B cell (primary cell): ENCODE results near the gene LMO7. TPM values are rescaled to one million over a fixed set of nuclear protein-coding genes. Genes with fewer than 3 reads are reported as not detected.
"Not testable (repeated sequence)": the region's sequence is repeated elsewhere in the genome, so short reads cannot be mapped to it uniquely, and the experiment has no call there.

Experiments used
- ATAC-seq: fragments of 200-7000 bp; cut with Tn5 transposase; one replicate; pipeline ENCODE4 v1.10.0; 2021; ENCODE audit warnings: low read depth, mild to moderate bottlenecking, moderate number of reproducible peaks, moderate library complexity
- CTCF ChIA-PET: fragments of 350-600 bp; sonication (Branson Sonifier 250); formaldehyde crosslinking; loops from one replicate; lab custom pipeline; 2021; ENCODE audit warnings: antibody characterized with exemption, inconsistent platforms; lab: Charles Lee
- POLR2A ChIA-PET: fragments of 350-600 bp; sonication (Branson Sonifier 250); formaldehyde crosslinking; loops from one replicate; lab custom pipeline; 2021; ENCODE audit warnings: antibody characterized with exemption; lab: Charles Lee
- DNase-seq: peaks from one replicate; pipeline ENCODE4 v3.0.0; 2013
- H2AFZ ChIP-seq: 2 replicates; pipeline ENCODE4 v1.6.1; 2012; ENCODE audit warnings: mild to moderate bottlenecking, low read depth, low read length; ENCODE audit not compliant: insufficient read depth, poor library complexity, severe bottlenecking
- H3K27ac ChIP-seq, 2 donors: 1 replicate in 1 of 2; 2 replicates in 1 of 2; pipeline ENCODE4 v1.5.1; 2012 to 2013; ENCODE audit warnings: low read length in 2 of 2, mild to moderate bottlenecking in 2 of 2, moderate library complexity in 1 of 2
- H3K27me3 ChIP-seq, 4 experiments: fragments of 200-600 bp in 1 of 4; sonication (generic) in 1 of 4; replicated peaks in 1 of 4; 1 replicate in 2 of 4; 2 replicates in 2 of 4; pipeline versions ENCODE4 v1.6.1 to v1.7.0; 2013 to 2016; ENCODE audit warnings: low read length in 3 of 4, mild to moderate bottlenecking in 2 of 4, mixed read lengths in 1 of 4, moderate library complexity in 1 of 4; ENCODE audit not compliant: insufficient read depth in 4 of 4, control insufficient read depth in 3 of 4; ENCODE audit errors: control extremely low read depth in 1 of 4
- H3K36me3 ChIP-seq, 2 experiments: replicated peaks in 1 of 2; 1 replicate in 1 of 2; 2 replicates in 1 of 2; pipeline versions ENCODE4 v1.6.1 to v1.7.1; 2013; ENCODE audit warnings: low read length in 1 of 2; ENCODE audit not compliant: insufficient read depth in 2 of 2, control insufficient read depth in 1 of 2; ENCODE audit errors: control extremely low read depth in 1 of 2, extremely low read depth in 1 of 2
- H3K4me1 ChIP-seq, 2 donors: fragments of 200-600 bp in 1 of 2; sonication (generic) in 1 of 2; 1 replicate in 1 of 2; 2 replicates in 1 of 2; pipeline versions ENCODE4 v1.5.1 to v1.6.1; 2013 to 2017; ENCODE audit warnings: low read length in 2 of 2; ENCODE audit not compliant: control insufficient read depth in 2 of 2, insufficient read depth in 2 of 2
- H3K4me2 ChIP-seq: replicated peaks from 2 replicates; pipeline ENCODE3; 2012; ENCODE audit warnings: mild to moderate bottlenecking, low read depth, low read length; ENCODE audit not compliant: poor library complexity, severe bottlenecking
- H3K4me3 ChIP-seq, 5 experiments: fragments of 200-600 bp in 1 of 5; sonication (generic) in 1 of 5; 1 replicate in 3 of 5; 2 replicates in 2 of 5; pipeline versions ENCODE4 v1.5.1 to v1.7.0; 2011 to 2016; ENCODE audit warnings: low read length in 4 of 5, mild to moderate bottlenecking in 4 of 5, low read depth in 2 of 5, control low read depth in 1 of 5, moderate library complexity in 1 of 5; ENCODE audit not compliant: insufficient read depth in 1 of 5; ENCODE audit errors: control extremely low read depth in 1 of 5, extremely low read depth in 1 of 5
- H3K79me2 ChIP-seq: fragments of 200-600 bp; sonication (generic); one replicate; pipeline ENCODE4 v1.6.0; 2016; ENCODE audit warnings: low read length; ENCODE audit not compliant: control insufficient read depth, insufficient read depth
- H3K9ac ChIP-seq: fragments of 200-600 bp; sonication (generic); 2 replicates; pipeline ENCODE4 v1.6.1; 2017; ENCODE audit warnings: mild to moderate bottlenecking, low read length, moderate library complexity
- H3K9me3 ChIP-seq, 3 donors: one replicate each; pipeline versions ENCODE4 v1.6.1 to v1.7.1; 2013; ENCODE audit warnings: low read length in 2 of 3; ENCODE audit not compliant: control insufficient read depth in 2 of 3, insufficient read depth in 1 of 3; ENCODE audit errors: control extremely low read depth in 1 of 3
- H4K20me1 ChIP-seq: 2 replicates; pipeline ENCODE4 v1.6.0; 2012; ENCODE audit warnings: mild to moderate bottlenecking, low read length; ENCODE audit not compliant: insufficient read depth, control insufficient read depth, poor library complexity, severe bottlenecking
- H3K27ac Mint-ChIP-seq: one replicate; pipeline ENCODE4 v1.8.0; 2021; ENCODE audit warnings: mixed read lengths
- H3K27me3 Mint-ChIP-seq: one replicate; pipeline ENCODE4 v1.8.0; 2021; ENCODE audit warnings: mixed read lengths
- H3K4me1 Mint-ChIP-seq: one replicate; pipeline ENCODE4 v1.8.0; 2021; ENCODE audit warnings: mixed read lengths
- H3K4me3 Mint-ChIP-seq: one replicate; pipeline ENCODE4 v1.8.0; 2021; ENCODE audit warnings: mixed read lengths
- H3K9me3 Mint-ChIP-seq: one replicate; pipeline ENCODE4 v1.8.0; 2022; ENCODE audit warnings: mixed read lengths; ENCODE audit not compliant: insufficient read depth
- CTCF ChIP-seq: fragments of 200-600 bp; IDR thresholded peaks from one replicate; pipeline ENCODE4 v1.8.0; 2022; ENCODE audit warnings: antibody characterized with exemption, mild to moderate bottlenecking
- EZH2 ChIP-seq: IDR thresholded peaks from 2 replicates; pipeline ENCODE4 v1.6.1; 2012; ENCODE audit warnings: borderline replicate concordance, low read depth, mild to moderate bottlenecking, moderate library complexity, low read length; ENCODE audit not compliant: insufficient read depth, poor library complexity, severe bottlenecking
- WGBS: methylation state at CpG from one replicate; pipeline ENCODE4 v1.1.5; 2013; ENCODE audit warnings: missing lambda C conversion rate; ENCODE audit not compliant: insufficient coverage; 5-methylcytosine and 5-hydroxymethylcytosine counted together
- intact Hi-C: fragments of 100-400 bp; cut with micrococcal nuclease; formaldehyde crosslinking; loops from one replicate; pipeline ENCODE4 v1.10.0; 2022
- polyA plus RNA-seq: library from polyadenylated mRNA; depleted of rRNA; stranded (reverse); fragments of >200 nt; gene quantifications from 2 replicates; pipeline ENCODE4 v1.2.3, GENCODE V29; 2012
- total RNA-seq, 2 donors: library from RNA; stranded (reverse); fragments of 120-200 nt in 1 of 2; gene quantifications; 1 replicate in 1 of 2; 2 replicates in 1 of 2; pipeline versions ENCODE4 v1.2.3 to v1.2.4, GENCODE V29; 2013 to 2022

LMO7 gene
- total and polyA plus RNA-seq, 2 donors (not counting 1 experiment from before 2014, with no cell fraction given), result 7.8 to 17.4 TPM

- DNase-seq (no peak), ATAC-seq (no peak)
- H3K9ac ChIP-seq, result no peak overlapping the region
- CTCF ChIA-PET, result interaction anchor here (1.4 kb wide), 1 partner anchor 94 kb away, joined by 4 read pairs; no protein-coding TSS in a partner anchor
- no peaks in the 10 kb centered on the region for H3K4me1 ChIP-seq
- no peaks in the 10 kb centered on the region for H3K9me3 ChIP-seq
- H3K4me2 ChIP-seq, result no peak overlapping the region
- intact Hi-C loops, result no loop called here
- H3K27ac ChIP-seq, result no peak overlapping the region
- 83% methylated on average over 1 of the region's 4 CpGs for WGBS
- no peak overlapping the region for H3K4me3 ChIP-seq
- H2AFZ ChIP-seq, result no peak overlapping the region
- H3K27me3 ChIP-seq, result no peaks in the 10 kb centered on the region
- no peaks in the 10 kb centered on the region for H3K79me2 ChIP-seq
- H3K9me3 Mint-ChIP-seq, result no peaks in the 10 kb centered on the region
- TF ChIP-seq EZH2 (no peak), CTCF (no peak)
- no peak overlapping the region for H3K27ac Mint-ChIP-seq
- H3K36me3 ChIP-seq, result no peaks in the 10 kb centered on the region
- H3K27me3 Mint-ChIP-seq, result no peaks in the 10 kb centered on the region
- no peak overlapping the region for H3K4me3 Mint-ChIP-seq
- H4K20me1 ChIP-seq, result no peaks in the 10 kb centered on the region
- POLR2A ChIA-PET, result no interaction called here
- no peaks in the 10 kb centered on the region for H3K4me1 Mint-ChIP-seq
These were observed 154.3 kb downstream of the LMO7 start for GRCh38 chr13:75790198-75790970.

- DNase-seq (no peak), ATAC-seq (no peak)
- POLR2A ChIA-PET, result no interaction called here
- no peaks in the 10 kb centered on the region for H3K9me3 Mint-ChIP-seq
- no peak overlapping the region for H3K27ac ChIP-seq
- no peak overlapping the region for H3K4me3 Mint-ChIP-seq
- no peaks in the 10 kb centered on the region for H3K36me3 ChIP-seq
- no peak overlapping the region for H3K4me2 ChIP-seq
- no peak overlapping the region for H3K4me3 ChIP-seq
- no peak overlapping the region for H2AFZ ChIP-seq
- no peak overlapping the region for H3K9ac ChIP-seq
- H3K27ac Mint-ChIP-seq, result no peak overlapping the region
- H3K4me1 ChIP-seq, result no peaks in the 10 kb centered on the region
- H3K9me3 ChIP-seq, result no peaks in the 10 kb centered on the region
- intact Hi-C loops, result no loop called here
- no peaks in the 10 kb centered on the region for H3K4me1 Mint-ChIP-seq
- H3K27me3 ChIP-seq, result no peaks in the 10 kb centered on the region
- TF ChIP-seq EZH2, result no peak
- no peak for TF ChIP-seq CTCF
- H3K27me3 Mint-ChIP-seq, result no peaks in the 10 kb centered on the region
- CTCF ChIA-PET, result no interaction called here
- WGBS, result 100% methylated on average over 1 of the region's 3 CpGs
- H3K79me2 ChIP-seq, result no peaks in the 10 kb centered on the region
- no peaks in the 10 kb centered on the region for H4K20me1 ChIP-seq
These were observed 156.5 kb downstream of the LMO7 start for GRCh38 chr13:75792526-75793187.

GRCh38 chr13:75793188-75793567, 157.0 kb downstream of the LMO7 start:
- not testable (repeated sequence) for H3K4me3 Mint-ChIP-seq

More at GRCh38 chr13:75793188-75793567, 157.0 kb downstream of the LMO7 start:
- H3K4me3 ChIP-seq, DNase-seq, intact Hi-C loops, H3K4me2 ChIP-seq, H3K4me1 Mint-ChIP-seq, H3K79me2 ChIP-seq, H3K9me3 ChIP-seq, H4K20me1 ChIP-seq, H3K27me3 Mint-ChIP-seq, POLR2A ChIA-PET, H3K9me3 Mint-ChIP-seq, CTCF ChIA-PET, H3K27ac Mint-ChIP-seq, H3K9ac ChIP-seq, H2AFZ ChIP-seq, H3K36me3 ChIP-seq, H3K27ac ChIP-seq, H3K27me3 ChIP-seq, H3K4me1 ChIP-seq, ATAC-seq: not testable (repeated sequence)
- WGBS, result 95% methylated on average over 9 of the region's 9 CpGs
